HG03469 (cell line): ENCODE measurements around the gene SLC6A12.

Experiments used
- ATAC-seq: cut with Tn5 transposase; IDR thresholded peaks from one replicate; pipeline ENCODE4 v1.9.1; 2021; ENCODE audit warnings: mild to moderate bottlenecking, moderate library complexity, moderate number of reproducible peaks; ENCODE audit not compliant: unreplicated experiment

SLC6A12 gene

GRCh38 chr12:214003-214741 lies at the start of gene SLC6A12:
SLC6A12 (minus strand) TSS chr12:214157; CDS start chr12:209986, 4,171 bp downstream.
- no peak for ATAC-seq

- ATAC-seq: no peak
These were observed 49.6 kb upstream of the SLC6A12 start for GRCh38 chr12:263574-263973.

- no peak for ATAC-seq
These were observed 48.9 kb upstream of the SLC6A12 start, which contains the start of gene SLC6A13 for GRCh38 chr12:262817-263216. SLC6A13 (minus strand) TSS chr12:262836; CDS start chr12:260052, 2,784 bp downstream.

- ATAC-seq: no peak
These were observed 48.2 kb upstream of the SLC6A12 start for GRCh38 chr12:262113-262512.

DNA sequence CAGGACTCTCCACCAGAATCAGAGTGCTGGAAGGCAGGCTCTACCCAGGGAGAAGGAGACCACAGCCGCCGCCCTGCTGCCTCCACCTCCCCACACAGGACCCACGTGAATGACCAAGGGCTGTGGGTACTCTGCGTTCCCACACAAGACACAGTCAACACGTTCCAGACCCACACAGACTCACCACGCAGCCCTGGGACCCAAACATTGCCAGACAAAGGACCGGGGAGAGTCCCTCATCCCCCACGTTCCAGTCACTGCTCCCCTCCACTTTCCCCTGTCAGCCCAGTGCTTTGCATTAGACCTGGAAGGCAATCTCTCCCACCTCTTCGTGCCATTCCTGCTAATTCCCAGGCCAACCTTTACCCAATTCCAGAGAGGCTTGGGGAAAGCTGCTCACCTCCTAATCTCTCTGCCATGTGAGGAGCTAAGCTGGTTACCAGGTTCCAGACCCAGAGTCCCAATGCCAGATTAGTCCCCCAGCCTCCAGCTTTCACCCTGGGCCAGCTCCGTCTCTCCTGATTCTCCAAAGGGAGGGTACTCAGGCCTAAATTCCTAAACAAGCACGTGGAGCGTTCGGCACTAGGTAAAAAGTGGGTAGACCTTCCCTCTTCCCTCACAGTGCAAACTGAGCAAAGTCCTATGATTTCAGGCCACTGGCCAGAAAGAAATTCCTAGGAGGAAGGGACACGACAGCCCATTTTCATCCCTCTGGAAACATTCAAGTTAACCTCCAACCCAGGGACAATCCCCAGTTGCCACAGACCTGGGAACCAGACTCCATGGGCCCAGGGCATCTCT lies 43.8 kb upstream of the SLC6A12 start:
- no peak for ATAC-seq

DNA sequence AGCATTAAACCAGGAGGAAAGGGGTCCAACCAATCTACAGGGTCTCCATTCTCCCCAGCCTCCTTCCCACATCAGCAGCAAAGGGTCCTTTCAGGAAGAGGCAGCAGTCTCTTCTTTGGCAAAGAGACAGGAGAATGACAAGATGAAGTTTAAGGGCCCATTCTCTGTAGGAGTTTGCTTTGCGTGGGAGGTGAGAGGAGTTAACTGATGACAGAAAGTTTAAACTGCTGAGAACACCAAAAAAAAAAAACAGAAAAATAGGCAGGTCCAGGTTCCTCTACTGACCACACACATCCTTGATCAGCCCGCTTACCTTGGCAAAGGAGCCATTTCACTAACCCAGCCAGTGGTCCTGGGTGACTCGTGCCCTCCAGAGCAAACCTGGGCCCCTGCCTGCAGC lies 43.0 kb upstream of the SLC6A12 start:
- no peak for ATAC-seq

- no peak for ATAC-seq
These were observed 42.3 kb upstream of the SLC6A12 start for GRCh38 chr12:256225-256624.

- no peak for ATAC-seq
These were observed 41.0 kb upstream of the SLC6A12 start for GRCh38 chr12:254912-255311.

GRCh38 chr12:254039-254438 lies 40.1 kb upstream of the SLC6A12 start:
- ATAC-seq: no peak

DNA sequence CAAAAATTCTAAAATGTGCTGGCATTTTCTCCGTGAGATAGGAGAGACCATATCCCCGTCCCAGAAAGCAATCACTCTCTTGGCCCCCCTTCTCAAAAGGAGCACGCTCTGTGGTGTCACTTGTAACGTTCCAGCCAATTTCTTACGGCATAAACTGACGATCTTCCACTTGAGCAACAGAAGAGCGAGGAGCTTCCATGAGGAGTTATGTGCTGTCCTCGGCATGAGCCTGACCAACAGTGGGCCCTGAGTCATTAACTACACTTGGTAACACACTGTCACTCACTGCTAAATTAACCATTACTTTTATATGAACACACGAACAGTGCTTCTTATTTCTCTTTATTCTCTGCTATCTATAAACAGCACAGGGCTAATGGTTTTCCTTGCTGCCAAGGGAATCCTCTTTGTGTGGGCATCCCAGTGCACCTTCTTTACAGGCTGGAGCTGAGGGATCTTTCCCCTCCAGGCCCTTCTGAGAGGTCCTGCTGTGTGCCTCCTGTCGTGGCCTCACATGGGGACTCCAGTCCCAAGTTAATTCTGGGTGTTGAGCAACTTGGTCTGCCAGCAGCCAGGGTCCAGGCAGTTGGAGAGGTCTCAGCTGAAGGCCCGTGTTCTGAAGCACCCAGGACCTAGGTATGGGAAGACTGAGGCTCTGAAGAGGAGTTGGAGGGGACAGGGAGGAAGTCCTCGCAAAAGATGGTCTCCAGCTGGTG lies 39.3 kb upstream of the SLC6A12 start:
- ATAC-seq: no peak

DNA sequence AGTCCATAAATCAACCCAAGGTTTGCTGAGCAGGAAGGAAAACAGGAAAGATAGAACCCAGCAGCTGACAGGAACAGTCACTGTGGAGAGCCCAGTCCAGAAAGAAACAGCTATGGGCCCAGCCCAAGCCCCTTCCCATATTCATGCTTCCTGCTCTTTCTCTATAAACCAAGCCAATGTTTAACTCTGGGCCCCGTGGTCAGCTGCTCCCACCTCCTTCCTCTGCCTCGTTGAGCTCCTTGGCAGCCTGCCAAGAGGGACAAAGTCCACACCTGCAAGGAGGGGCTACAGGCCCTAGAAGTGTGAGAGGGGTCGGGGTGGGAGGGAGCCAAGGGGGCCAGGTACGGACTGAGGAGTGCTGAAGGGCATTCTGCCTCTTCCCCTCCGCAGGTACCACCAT lies 38.7 kb upstream of the SLC6A12 start:
- ATAC-seq: no peak

GRCh38 chr12:247271-247670 lies 33.3 kb upstream of the SLC6A12 start:
- ATAC-seq: no peak

GRCh38 chr12:243381-243780 lies 29.4 kb upstream of the SLC6A12 start:
- no peak for ATAC-seq

- no peak for ATAC-seq
These were observed 28.5 kb upstream of the SLC6A12 start for GRCh38 chr12:242496-242895.

DNA sequence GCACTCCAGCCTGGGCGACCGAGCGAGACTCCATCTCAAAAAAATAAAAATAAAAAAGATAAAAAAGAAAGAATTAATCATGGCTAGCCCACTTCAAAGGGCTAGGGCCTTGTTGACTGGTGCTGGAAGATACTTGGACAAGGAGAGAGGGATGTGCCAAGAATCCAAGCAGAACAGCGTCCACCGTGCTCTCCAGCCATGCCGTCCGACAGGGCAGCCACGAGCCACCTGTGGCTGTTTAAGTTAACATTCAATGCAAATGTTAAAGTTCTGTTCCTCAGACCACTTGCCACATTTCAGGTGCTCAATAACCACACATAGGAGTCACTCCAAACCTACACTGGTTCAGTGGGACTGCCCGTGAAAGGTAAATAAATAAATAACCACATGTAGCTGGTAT lies 27.3 kb upstream of the SLC6A12 start:
- ATAC-seq: no peak

DNA sequence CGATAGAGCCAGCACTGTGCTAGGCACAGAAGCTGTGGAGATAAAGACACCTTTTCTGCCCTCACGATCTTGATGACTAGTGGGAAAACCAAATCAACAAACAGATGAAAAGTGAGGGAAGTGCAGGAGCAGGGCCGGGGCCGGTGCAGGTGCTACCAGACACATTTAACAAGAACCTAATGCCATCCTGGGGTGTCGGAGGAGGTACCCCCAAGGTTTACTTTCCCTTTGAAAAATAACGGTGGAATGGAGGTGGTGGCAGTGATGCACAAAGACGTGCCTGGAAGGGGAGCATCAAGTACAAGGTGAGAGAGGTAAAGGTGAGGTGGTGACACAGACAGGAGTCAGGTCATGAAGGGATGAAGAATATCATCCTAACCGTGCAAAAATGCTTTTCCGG lies 26.6 kb upstream of the SLC6A12 start:
- no peak for ATAC-seq

- no peak for ATAC-seq
These were observed 24.9 kb upstream of the SLC6A12 start for GRCh38 chr12:238736-239398.

GRCh38 chr12:238116-238515 lies 24.2 kb upstream of the SLC6A12 start:
- ATAC-seq: no peak

- ATAC-seq: no peak
These were observed 23.3 kb upstream of the SLC6A12 start for GRCh38 chr12:237026-237815.

- no peak for ATAC-seq
These were observed 22.5 kb upstream of the SLC6A12 start for GRCh38 chr12:236445-236844.
